NT2/D1 (cell line): ENCODE data around the gene FRMD8.

Experiments used
- YY1 ChIP-seq: IDR thresholded peaks from 2 replicates; pipeline ENCODE4 v1.6.1; 2011; ENCODE audit not compliant: insufficient read length, insufficient read depth
- ZNF274 ChIP-seq: IDR thresholded peaks from 2 replicates; pipeline ENCODE4 v1.6.1; 2011; ENCODE audit warnings: mild to moderate bottlenecking, low read depth, low read length

DNA sequence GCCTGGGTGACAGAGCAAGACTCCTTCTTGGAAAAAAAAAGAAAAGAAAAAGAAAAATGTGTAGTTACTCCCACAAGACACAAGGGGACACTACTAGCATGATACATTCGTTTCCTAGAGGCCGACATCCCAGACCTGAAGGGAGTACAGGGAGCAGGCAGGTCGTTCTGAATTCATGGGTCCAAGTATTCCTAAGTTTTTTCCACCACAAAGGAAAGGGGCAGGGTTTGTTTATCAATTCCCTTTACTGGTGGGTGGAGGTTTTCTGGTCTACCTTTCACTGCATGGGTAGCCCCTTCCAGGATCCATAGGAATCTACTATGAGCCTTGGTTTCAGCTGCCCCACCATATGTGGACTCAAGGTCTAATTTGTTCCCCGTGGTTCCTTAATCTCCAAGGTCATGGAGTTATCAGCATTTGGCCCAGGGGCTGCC is 20.1 kb upstream of the FRMD8 start:
- no peak for TF ChIP-seq ZNF274
- no peak for TF ChIP-seq YY1
